Activated CD4-positive, alpha-beta T cell treated with anti-CD3 and anti-CD28 coated beads for 4 hours (primary cell): ENCODE results near the gene PTAFR.
"Not testable (repeated sequence)": the region's sequence is repeated elsewhere in the genome, so short reads cannot be mapped to it uniquely, and the experiment has no call there.

Experiments
- DNase-seq, 2 donors: peaks; one replicate each; pipeline ENCODE4 v3.0.0-alpha.2; 2020

PTAFR gene

GRCh38 chr1:28143496-28144202 is 32.8 kb downstream of the PTAFR start:
- no peak for DNase-seq

DNA sequence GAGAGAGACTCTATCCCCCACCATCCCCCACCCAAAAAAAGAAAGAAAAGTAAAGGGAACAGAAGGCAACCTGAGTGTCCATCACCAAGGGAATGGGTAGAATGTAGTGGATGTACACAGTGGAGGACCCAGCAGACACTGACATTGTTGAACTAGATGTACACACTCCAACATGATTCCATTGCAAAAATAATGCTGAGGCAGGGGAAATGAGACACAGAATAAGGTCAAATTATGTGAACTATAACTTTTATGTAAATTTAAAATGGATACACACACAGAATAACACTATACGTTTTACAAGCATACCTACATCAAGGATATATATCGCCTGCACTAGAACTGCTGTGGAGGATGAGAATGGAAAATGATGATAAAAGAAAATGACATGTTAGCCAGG is 34.8 kb downstream of the PTAFR start:
- DNase-seq, result no peak

GRCh38 chr1:28139866-28140265 is 36.6 kb downstream of the PTAFR start:
- DNase-seq, result not testable (repeated sequence)

- no peak for DNase-seq
Observed at GRCh38 chr1:28139025-28139712, 37.3 kb downstream of the PTAFR start.

- no peak for DNase-seq
Observed at GRCh38 chr1:28136922-28137613, 39.4 kb downstream of the PTAFR start.

DNA sequence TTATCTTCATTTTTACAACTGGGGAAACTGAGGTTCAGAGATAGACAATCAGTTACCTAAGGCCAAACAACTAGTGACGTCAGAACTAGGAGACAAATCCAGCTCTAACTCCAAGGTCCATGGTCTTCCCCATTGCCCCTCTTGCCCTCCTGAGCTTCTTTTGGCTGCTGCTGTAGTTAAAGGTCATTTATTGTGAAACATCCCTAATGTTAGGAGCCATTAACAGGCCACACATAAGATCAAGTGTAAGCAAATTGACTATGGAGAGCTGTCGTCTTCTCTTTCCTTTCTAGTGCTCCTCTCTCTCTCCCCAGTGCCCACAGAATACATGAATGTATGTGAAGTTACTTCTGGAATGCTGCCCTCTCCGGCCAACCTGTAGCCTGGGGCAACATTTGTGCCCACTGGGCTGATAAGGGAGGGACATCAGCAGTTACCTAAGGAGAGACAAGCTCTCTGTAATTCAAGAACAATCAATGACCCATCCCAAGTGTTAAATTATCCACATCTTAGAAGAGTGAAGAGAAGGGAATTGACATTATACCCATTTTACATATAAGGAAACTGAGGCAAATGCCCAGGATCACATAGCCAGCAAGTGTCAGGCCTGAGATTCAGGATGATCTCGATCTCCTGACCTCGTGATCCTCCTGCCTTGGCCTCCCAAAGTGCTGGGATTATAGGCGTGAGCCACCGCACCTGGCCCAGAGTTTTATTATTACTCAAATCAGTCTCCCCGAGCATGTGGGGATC is 40.1 kb downstream of the PTAFR start:
- DNase-seq, result no peak

GRCh38 chr1:28135371-28136168 is 40.9 kb downstream of the PTAFR start:
- no peak for DNase-seq

GRCh38 chr1:28134651-28135207 is 41.8 kb downstream of the PTAFR start:
- DNase-seq, result no peak

DNA sequence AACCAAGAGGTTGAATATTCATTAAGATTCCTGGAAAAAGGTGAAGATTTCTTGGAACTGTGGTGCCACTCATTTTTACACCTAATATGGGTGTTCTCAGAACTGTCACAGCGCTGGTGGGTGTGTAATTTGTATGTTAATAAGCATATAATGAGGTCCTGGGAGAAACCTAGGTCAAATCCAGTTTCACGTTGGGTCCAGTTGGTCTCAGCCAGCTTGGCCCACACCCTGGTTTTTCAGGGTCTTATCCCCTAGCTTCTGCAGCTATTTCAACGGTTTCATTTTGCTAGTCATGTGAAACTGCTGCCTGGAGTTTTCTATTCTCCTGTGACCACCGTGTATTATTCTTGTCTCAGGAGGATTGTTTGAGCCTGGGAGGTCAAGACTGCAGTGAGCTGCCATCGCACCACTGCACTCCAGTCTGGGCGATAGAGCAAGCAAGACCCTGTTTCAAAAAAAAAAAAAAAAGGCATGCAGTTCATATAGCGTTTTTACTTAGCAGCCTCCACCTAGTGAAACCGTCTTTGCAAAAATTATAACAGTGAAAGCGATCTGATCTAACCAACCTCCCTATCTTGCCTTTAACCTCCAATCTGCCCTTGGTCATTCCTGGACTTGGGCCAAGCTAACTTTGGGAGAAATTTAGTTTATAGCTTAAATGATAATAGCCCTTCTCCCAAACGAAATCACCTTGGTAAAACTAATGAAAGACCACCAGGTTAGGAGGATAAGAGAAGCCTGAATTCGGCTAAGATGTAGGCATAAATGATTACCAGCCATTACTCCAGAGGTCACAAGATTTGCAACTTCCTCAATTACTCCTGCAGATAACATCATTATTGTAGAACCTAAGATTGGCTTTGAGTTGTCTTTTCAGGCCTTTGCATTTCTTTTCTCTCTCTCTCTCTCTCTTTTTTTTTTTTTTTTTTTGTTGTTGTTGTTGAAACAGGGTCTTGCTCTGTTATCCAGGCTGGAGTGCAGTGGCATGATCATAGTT is 44.0 kb downstream of the PTAFR start:
- no peak for DNase-seq

DNA sequence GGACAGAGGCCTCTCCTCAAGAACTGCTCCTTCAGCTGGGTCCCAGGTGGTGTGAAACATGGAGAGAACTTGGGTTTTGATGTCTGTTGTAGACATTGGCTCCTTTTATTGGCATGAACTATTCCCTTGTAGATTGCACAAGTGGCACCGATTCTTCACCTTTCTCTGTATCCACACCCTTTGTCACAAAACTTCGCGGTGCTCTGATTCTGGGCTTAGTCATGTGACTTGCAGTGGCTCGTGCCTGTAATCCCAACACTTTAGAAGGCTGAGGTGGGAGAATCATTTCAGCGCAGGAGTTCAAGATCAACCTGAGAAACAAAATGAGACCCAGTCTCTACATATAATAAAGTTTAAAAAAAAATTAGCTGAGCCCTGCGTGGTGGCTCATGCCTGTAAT is 45.6 kb downstream of the PTAFR start:
- DNase-seq, result no peak

DNA sequence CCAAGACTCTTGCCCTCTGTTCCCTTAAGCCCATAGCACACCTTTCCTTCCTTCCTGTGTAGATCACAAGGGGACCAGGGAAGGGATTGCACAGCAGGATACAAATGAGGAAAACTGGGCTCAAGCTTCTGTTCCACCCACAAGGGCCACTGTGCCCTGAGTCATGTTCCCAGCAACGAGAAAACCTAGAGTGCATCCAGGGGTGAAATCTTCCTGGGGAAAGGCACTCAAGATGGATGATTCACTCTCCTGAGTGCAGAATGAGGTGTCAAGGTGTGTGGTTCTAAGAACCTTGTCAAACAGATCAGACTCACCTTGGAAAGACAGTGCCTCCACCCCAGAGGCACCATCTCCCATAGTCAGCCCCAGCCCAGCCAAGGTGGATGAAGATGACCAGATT is 47.3 kb downstream of the PTAFR start:
- DNase-seq, result no peak

GRCh38 chr1:28127617-28128257 is 48.8 kb downstream of the PTAFR start:
- no peak for DNase-seq

DNA sequence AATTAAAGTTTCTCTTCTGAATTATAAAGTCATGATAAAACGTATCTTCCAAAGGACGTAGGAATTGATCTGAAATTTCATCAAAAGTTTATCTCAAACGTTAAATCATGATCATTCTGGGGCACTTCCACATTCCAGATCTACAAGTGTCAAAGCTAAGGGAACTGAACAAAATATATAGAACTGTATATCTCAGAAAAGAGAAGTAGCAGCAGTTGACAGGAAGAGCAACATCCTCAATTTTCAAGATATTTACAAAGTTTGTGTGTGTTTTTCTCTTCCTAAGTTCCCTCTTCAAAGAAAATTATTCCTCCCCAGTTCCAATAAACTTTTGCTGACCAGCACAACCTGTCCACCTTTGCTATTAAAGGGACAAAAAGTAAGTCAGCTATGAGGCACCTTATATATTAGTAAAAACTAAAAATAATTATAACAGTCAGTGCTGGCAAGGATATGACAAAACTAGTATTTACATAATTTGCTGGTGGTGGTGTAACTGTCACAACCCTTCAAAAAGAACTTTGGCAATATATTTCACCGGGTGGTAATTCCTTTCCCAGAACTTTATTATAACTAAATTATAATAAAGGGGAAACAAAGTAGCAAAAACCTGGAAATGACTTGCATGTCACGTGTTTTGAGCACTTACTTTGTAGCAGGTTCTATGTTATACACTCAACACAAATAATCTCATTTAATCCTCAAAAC is 49.6 kb downstream of the PTAFR start:
- DNase-seq, result no peak

- DNase-seq, result no peak
Observed at GRCh38 chr1:28126212-28126611, 50.3 kb downstream of the PTAFR start.

GRCh38 chr1:28123461-28123961 is 53.0 kb downstream of the PTAFR start:
- DNase-seq, result no peak

DNA sequence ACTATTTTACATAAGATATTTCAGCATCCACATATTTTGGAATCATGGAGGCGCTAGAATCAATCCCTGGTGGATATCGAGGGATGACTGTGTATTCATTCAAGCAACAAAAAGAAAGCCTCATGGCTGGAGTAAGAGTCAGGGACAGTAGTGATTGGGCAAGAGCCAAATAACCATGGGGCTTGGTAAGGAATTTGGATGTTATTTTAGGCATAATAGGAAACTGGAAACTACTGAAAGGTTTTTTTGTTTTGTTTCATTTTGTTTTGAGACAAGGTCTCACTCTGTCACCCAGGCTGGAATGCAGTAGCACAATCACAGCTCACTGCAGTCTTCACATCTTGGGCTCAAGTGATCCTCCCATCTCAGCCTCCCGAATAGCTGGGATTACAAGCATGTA is 54.3 kb downstream of the PTAFR start:
- no peak for DNase-seq

- DNase-seq, result no peak
Observed at GRCh38 chr1:28119556-28119955, 56.9 kb downstream of the PTAFR start.

- DNase-seq, result no peak
Observed at GRCh38 chr1:28118640-28119307, 57.7 kb downstream of the PTAFR start.

DNA sequence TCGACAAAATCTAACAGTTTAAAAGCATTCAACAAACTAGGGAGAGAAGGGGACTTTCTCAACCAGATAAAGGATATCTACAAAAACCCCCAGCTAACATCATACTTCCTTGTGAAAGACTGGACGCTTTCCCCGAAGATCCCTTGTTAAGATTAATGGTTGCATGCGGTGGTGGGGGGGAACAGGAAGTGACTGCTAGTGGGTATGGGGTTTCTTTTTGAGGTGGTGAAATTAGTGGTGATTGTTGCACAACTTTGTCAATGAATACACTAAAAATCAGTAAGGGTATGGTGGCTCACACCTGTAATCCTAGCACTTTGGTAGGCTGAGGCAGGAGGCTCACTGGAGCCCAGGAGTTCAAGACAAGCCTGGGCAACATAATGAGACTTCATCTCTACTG is 61.2 kb downstream of the PTAFR start:
- peak in 1 of 2 donors; percentile 3 for DNase-seq
